Body of pancreas (tissue), 4 donors: Measurements from ENCODE around the gene ASPA.

ENCODE experiments used
- POLR2A ChIP-seq, 3 donors: fragments of 450-650 bp; IDR thresholded peaks; one replicate each; pipeline ENCODE4 v1.6.1; 2016; ENCODE audit warnings: antibody characterized with exemption in 3 of 3, mild to moderate bottlenecking in 2 of 3
- TF ChIP-seq, protein P1 (sequence below), 7 experiments: fragments of 450-650 bp in 4 of 7; fragments of 200-600 bp in 3 of 7; sonication (generic) in 3 of 7; IDR thresholded peaks; one replicate each; pipeline ENCODE4 v1.5.1; 2016 to 2019; ENCODE audit warnings: antibody characterized with exemption in 7 of 7

DNA sequence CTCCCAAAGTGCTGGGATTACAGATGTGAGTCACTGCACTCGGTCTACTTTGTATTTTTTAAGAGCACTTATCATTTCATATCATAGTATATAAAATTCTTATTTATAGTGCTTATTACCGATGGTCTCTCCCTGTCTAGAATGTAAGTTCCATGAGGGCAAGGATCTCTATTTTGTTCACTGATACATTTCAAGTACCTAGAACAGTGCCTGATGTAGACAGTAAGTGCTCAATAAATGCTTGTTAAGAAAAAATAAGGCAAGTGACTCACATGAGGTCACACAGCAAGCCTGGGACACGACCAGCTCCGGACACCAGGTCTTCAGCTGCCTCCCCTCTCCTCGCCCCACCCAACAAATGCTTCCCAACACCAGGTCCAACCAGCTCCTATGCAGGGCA lies 58.0 kb downstream of the ASPA start:
- TF ChIP-seq, protein P1, sequence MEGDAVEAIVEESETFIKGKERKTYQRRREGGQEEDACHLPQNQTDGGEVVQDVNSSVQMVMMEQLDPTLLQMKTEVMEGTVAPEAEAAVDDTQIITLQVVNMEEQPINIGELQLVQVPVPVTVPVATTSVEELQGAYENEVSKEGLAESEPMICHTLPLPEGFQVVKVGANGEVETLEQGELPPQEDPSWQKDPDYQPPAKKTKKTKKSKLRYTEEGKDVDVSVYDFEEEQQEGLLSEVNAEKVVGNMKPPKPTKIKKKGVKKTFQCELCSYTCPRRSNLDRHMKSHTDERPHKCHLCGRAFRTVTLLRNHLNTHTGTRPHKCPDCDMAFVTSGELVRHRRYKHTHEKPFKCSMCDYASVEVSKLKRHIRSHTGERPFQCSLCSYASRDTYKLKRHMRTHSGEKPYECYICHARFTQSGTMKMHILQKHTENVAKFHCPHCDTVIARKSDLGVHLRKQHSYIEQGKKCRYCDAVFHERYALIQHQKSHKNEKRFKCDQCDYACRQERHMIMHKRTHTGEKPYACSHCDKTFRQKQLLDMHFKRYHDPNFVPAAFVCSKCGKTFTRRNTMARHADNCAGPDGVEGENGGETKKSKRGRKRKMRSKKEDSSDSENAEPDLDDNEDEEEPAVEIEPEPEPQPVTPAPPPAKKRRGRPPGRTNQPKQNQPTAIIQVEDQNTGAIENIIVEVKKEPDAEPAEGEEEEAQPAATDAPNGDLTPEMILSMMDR (IDR thresholded peaks at IDR 0.05): no peak
- TF ChIP-seq POLR2A (IDR thresholded peaks at IDR 0.05): no peak
